ENCODE results near the gene TCF3. TPM values are rescaled to one million over a fixed set of nuclear protein-coding genes. Genes with fewer than 3 reads are reported as not detected.
A peak's percentile ranks its signal among the peaks of the same experiment; 100 is the strongest.

Gene TCF3
- total RNA-seq, 1 experiment from 2014 or later = 44.8 TPM

DNA sequence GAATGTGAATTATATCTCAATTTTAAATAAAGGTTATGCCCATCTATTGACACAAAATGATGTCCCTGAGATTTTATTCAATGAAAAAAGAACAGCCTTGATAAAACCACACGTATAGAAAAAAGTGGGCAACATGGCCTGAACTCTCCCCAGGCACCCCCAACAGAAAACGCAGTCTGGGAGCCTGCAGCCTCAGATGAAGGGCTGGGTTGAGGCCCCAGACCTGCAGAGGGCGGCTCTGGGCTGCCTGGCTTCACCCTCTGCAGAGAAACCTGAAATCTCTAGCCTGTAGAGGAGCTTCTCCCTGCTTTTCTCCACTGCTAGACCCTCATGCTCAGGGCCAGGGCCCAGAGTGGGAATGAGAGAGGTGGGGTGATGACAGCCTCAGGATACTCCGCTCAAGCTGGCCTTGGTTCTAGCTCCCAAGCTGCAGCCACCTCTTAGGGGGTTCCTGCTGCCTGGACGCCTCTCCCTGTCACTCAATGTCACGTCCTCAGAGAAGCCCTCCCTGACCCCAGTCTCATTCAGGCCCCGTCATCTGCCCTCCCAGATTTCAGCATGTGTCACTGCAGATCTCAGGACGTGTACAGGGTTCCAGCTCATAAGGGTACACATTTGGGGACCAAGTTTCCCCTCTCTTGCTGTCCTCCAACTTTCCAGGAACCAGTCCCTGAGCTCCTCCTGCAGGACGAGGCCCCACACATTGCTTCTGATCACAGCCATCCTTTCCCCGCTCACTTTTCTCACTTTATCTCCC, 61.6 kb downstream of the TCF3 start:
- DNase-seq (ENCODE audit: extremely low read depth, low read depth) = no peak

DNA sequence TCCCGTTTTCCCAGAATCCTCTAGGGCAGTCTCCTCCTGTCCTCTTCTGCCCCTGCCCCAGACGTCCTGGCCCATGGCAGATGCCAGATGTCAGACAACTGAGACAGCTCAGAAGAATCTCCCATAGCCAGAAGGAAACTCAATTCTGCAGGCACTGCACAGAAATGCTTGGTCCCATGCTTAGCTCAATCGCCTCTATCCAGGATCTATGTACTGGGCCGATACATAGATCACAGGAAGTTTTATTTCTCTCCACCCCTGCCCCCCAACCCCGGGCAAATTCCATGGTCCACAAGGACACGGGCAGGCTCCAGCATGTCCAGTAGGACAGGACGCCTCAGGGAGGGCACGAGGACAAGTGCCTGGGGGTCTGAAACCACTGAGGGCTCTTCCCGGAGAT, 64.5 kb downstream of the TCF3 start:
- DNase-seq (ENCODE audit: extremely low read depth, low read depth) = no peak

DNA sequence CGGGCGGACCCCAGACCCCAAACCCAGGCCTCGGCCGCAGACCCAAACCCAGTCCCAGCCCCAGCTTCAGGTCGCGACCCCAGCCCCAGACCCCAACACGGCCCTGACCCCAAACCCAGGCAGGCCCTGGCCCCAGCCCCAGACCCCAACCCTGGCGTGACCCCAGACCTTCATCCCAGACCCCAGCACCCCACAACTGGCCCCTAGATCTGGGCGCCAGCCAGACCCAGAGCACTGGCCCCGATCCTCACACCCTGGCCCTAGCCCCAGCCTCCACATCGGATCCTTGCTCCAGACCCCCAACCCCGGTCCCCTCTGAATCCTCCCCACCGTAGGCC, 67.2 kb downstream of the TCF3 start:
- DNase-seq (ENCODE audit: extremely low read depth, low read depth) = no peak

DNA sequence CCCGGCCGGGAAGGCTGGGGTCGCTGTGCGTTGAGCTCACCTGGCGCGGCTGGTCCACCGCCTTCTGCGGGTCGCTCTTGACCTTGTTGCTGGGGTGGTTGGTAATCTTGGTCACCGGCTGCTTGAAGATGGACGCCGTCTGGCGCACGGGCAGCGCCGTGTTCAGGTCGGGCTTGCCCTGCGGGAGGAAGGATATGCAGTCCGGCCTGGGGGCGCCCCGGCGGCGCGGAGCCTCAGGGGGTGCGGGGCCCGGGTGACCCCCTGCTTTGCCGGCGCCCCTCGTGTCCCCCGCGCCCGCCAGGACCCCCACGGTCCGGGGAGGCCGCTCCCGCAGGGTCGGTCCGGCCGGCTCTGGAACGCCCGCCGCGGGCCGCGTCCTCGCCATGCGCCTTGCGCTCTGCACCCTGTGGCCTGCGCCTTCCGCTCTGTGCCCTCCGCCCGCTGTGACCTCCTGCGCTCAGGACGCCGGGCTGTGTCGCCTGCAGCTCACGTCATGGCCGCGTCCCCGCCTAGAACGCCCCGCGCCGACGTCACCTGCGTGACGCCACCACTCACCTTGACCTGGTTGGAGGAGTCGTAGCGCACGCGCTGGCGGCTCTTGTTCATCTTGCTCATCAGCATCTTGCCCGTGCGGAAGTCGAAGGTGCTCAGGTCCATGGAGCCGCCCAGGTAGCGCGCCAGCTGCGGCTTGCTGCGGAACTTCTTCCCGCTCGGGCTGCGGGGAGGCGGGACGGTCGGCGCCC, 67.7 kb downstream of the TCF3 start:
- no peak for DNase-seq (ENCODE audit: extremely low read depth, low read depth)

DNA sequence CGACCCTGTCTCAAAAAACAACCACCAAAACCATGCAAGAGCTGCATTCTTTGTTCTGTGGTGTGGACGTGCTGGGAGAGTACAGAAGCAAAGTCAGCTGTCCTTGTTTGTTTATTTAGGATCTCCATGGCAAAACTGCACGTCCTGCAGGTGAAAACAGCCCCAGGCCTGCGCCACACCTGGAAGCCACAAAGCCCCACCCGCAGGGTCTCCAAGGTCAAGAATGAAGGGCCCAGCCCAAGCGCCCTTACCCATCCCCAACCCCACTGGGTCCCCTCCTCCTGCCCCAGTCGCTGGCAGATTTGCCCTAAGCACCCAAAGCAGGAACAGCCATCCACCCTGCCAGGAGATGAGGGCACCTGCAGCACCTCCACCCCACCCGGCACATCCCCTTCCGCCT, 70.2 kb downstream of the TCF3 start:
- DNase-seq (ENCODE audit: extremely low read depth, low read depth) = no peak

DNA sequence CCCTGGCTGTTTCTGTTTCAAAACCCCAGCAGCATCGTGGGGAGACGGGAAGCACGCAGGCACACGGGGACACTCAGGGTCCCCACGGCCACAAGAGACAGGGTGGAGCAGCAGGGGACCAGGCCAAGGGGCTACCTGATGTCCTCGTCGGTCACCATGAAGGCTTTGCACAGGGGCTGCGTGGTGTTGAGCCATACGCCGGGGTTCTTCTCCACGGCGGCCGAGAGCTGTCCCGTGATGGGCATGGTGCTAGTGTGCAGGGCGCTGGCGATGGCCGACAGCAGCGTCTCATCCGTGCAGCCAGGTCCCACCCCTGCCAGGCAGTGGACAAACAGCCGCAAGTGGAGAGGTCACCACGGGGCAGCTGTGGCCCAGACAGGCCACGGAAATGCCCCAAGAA, 71.5 kb downstream of the TCF3 start:
- DNase-seq (ENCODE audit: extremely low read depth, low read depth) = no peak

DNA sequence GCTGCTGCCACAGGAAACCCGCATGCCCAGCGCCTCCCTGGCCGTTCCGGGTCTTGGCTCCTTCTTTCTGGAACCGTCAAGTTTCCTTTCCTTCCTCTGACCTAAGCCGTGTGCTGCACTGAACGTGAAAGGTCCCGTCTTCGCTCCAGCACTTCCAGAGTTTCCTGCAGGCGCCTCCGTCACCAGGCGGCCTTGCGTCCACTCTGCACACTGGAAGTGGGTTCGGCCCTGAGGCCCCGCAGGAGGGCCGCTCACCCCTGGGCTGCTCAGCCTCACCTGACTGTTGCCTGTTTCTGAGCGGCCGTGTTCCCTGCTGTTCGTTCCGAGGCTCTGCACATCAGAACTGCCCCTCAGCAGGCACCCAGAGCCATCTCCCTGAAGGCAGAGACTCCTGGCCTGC, 72.0 kb downstream of the TCF3 start:
- DNase-seq (ENCODE audit: extremely low read depth, low read depth) = no peak

DNA sequence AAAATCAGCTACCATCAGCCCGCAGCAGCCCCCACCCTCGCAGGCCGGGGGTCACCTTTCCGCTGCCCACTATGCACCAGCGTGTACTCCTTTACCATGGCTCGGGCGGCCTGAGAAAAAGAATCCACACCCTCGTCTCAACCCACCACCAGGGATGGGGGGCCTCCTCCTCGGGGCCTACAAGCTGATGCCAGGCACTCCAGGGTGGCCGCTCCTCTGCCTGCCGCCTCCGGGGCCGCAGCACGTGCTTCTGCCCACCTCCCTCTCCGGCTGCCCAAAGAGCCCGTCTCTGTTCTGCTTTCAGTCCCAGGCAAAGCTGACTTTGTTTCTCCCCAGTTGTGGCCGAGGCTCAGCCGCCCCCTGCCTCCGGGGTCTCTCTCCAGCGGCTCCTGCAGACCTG, 73.2 kb downstream of the TCF3 start:
- no peak for DNase-seq (ENCODE audit: extremely low read depth, low read depth)

DNA sequence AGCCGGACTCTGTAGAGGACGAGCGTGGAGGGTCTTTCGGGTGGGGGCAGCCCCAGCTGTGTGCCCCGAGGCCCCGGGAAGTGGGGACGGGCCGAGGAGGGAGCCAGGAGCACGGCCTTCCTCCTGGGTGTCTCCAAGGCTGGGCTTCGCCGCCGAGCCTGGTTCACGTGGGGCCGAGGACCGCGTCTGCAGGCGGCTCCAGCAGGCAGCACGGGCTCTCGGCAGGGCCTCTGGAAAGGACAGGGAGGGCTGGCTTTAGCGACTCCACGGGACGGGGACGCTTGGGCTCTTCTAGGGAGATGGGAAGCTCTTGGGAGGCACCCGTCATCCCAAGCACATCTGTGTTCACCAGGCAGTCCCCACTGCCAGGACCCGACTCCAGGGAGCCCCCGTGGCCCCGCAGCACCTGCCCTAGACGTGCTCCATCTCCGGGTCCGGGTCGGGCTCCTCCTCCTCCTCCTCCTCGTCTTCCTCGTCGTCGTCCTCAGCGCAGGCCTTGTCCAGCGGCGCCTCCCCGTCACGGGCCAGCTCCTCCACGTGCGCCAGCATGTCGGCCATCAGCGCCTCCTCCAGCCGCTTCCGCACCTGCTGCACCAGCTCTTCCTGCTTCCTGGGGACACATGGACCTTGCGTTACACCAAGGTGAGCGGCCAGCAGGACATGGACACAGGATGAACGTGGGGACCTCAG, 74.3 kb downstream of the TCF3 start:
- no peak for DNase-seq (ENCODE audit: extremely low read depth, low read depth)

DNA sequence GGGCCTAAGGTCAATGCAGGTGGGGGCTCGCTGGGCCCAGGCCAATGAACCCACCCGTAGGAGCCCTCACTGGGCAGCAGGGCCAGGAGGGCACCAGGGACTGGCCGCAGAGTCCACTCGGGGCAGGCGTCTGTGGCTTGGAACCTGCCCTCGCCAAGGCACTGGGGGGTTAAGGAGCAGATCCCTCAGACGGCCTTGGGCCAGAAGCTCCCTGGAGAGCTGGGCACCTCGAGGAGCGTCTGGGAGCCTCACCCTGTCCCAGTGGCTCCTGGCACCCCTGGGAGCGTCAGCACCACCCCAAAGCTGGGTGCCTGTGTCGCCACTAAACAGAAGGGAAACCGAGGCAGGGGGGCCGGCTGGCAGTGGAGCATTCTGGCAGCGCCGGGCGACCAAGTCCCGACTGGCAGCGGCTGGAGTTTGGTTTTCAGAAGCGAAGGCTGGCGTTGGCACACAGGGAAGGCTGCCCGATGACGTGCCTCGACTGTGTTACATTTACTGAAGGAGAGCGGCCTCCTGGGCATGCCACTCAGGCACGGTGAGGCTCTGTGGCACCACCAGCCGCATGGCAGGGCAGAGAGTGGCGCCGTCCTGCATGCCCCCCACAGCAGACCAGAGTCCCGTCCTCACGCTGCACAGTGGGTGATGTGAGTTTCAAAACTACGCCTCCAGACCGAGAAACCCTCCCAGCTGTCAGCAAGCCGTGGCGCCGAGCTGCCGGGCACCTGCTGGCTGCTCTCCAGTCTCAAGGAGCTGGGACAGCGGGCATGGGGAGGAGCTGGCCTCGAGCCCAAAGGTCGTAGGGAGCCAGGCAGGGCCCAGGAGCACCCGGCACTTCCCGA, 75.1 kb downstream of the TCF3 start:
- DNase-seq (ENCODE audit: extremely low read depth, low read depth) = no peak

DNA sequence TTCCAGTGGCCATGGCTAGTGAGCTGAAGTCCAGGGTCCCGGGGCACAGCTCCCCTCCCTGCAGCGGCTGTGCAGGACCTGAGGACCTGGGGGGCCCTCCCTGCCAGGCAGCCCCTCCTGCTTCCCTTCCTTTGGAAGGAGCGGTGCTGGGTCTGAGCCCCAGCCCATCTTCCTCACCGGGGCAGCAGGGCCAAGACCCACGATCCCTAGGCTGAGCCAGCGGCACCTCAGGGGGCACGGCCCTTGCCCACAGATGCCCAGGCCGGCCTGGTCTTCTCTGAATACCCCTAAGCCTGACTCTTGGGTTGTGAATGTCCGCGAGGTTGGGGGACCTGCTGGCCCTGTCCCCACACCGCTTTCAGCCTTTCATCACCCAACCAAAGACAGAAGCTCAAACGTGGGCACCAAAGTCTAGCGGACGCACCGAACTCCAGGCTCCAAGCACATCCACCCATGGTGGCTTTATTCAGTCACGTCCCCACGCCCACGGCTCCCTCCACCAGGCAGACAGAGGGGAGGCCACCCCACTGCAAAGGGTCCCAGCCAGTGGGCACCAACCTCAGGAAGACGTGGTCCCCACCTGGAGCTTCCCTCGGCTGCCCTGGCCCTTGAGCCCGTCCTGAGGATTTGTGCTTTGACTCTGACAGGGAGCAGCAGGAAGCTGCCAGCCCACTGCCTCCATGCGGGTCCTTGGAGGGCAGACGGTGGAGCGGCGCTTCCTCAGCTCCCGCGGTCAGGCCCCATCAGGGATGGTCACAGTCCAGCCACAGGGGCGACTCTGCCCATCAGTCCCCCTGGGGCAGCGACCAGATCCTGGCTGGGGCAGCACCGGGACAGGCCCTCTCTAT, 75.9 kb downstream of the TCF3 start:
- DNase-seq (ENCODE audit: extremely low read depth, low read depth) = no peak

DNA sequence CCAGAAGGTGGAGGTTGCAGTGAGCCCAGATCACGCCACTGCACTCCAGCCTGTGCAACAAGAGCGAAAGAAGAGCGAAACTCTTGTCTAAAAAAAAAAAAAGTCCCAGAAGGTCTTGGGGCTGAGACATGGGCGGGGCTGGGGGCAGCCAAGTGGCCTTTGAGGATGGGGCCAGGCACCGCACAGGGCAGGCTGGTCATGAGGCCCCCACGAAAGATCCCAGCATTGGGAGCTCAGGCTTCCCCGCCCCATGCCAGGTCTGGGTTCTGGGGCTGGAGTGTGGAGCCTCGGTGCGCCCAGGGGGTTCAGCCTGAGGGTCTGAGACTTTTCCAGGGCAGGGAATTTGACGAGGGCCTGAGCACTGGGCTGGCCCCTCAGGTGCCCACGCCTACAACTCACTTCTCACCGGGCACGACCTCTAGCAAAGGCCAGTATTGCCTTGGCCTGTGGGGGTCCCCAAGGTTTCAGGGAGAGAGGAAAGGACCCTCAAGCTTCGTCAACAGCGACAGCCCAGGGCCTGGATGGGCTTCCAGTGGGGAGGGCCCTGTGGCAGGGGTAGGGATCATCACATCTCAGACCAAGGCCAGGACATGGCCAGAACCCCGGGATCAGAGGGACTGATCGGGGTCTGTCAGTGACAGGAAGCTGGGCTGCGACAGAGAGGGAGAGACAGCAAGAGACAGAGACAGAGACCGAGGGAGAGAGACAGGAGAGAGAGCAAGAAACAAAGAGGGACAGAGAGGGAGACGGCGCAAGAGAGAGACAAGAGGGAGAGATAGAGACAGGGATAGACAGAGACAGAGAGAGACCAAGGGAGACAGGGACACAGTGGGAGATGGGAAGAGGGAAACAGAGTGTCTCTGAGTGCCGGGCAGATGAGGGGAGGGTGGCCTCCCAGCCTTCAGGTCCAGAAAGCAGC, 76.8 kb downstream of the TCF3 start:
- DNase-seq (ENCODE audit: extremely low read depth, low read depth) = no peak

DNA sequence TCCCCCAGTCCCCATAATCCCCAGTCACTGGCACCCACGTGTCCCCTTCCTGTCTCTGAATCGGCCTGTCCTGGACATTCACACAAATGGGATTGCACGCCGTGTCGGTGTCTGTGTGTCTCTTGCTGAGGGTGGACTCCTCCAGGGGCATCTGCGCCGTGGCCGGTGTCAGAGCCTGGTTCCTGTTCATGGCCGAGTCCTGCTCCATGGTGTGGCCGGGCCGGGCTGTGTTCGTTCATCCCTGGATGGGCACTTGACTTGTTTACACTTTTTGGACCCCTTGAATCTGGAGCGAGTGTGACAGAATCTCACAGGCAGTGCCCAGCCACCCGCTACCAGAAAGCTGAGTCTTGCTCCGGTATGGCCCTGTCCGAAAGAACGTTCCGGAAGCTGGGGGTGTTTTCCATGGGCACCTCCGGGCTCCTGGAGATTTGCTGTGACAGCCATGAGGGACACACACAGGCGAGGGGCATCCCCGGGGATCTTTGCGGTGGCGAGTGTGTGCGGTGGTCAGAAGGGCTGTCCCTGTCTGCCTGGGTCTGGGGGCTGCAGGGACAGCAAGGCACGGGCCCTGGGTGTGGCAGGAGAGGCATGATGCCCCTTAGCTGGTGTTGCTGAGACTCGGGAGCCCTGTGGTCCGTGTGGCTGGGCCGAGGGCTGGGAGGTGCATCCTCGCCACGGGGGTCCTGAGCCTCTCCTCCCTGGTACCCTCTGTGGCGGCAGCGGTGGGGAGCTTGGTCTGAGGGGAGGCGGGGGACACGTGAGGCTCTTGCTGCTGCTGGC, 77.9 kb downstream of the TCF3 start:
- DNase-seq (ENCODE audit: extremely low read depth, low read depth) = no peak

DNA sequence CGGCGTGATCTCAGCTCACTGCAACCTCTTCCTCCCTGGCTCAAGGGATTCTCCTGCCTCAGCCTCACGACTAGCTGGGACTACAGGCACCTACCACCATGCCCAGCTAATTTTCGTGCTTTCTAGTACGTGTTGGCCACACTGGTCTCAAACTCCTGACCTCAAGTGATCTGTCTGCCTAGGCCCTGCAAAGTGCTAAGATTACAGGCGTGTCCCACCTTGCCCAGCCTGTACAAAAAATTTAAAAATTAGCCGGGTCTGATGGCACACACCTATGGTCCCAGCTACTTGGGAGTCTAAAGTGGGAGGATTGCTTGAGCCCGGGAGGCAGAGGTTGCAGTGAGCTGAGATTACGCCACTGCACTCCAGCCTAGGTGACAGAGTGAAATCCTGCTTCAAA, 79.6 kb downstream of the TCF3 start:
- DNase-seq (ENCODE audit: extremely low read depth, low read depth) = no peak

DNA sequence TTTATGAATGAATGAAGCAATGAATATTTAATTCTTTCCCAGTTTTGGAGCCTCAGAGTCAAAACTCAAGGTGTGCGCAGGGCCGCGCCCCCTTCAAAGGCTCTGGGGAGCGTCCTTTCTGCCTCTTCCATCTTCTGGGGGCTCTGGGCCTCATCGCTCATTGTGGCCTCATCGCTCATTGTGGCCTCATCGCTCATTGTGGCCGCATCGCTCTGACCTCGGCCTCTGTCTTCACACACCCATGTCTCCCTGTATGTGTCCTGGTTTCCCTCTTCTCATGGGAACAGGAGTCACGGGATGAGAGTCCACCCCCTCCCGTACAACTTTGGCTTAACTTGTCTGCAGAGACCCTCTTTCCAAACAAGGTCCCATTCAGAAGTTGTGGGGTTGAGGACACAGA, 81.1 kb downstream of the TCF3 start:
- no peak for DNase-seq (ENCODE audit: extremely low read depth, low read depth)

DNA sequence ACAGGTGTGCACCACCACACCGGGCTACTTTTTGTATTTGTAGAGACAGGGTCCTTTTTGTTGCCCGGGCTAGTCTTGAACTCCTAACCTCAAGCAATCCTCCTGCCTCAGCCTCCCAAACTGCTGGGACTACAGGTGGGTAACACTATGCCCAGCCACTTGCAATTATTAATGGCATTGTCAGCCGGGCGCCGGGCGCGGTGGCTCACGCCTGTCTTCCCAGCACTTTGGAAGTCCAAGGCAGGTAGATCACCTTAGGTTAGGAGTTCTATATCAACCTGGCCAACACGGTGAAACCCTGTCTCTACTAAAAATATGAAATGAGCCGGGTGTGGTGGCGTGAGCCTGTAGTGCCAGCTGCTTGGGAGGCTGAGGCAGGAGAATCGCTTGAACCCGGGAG, 81.6 kb downstream of the TCF3 start:
- DNase-seq (ENCODE audit: extremely low read depth, low read depth) = no peak

DNA sequence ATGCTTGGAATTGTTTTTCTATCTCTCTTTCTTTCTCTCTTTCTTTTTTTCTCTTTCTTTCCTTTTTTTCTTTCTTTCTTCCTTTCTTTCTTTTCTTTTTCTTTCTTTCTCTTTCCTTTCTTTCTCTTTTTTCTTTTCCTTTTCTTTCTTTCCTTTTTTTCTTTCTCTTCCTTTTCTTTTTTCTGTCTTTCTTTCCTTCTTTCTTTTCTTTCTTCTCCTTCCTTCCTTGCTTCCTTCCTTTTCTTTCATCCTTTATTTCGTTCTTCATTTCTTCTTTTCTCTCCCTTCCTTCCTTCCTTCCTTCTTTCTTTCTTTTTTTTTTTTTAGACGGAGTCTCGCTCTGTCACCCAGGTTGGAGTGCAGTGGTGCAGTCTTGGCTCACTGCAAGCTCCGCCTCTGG, 82.4 kb downstream of the TCF3 start:
- no peak for DNase-seq (ENCODE audit: extremely low read depth, low read depth)

DNA sequence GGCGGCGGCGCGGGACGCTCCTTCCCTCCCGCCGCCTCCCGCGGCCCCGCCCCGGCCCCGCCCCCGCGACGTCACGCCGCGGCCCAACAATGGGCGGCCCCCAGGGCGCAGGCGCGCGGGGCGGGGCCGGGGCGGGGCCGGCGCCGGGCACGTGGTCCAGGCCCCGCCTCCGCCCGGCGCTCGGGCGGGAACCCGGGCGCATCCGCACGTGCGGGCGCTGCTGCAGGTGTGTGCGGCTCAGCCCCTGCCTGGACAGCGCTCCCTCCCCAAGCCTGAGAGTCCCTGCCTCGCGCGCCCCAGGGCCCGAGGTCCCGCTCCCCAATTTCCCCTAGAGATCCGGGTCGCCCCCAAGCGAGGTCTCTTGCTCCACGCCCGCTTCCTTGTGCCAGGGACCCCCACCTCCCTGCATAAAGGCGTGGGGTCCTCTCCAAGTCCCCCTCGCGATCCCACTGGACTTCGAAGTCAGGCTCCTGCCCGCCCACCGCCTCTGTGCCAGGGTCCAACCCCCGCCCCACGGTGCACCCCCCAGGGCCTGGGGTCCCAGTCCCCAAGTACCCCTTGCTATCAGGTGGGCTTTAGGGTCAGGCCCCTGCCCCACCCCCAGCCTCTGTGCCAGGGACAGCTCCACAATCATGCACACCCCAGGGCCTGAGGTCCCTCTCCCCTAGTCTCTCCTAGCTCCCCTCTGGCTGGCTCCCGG, 83.9 kb downstream of the TCF3 start, which contains the start of gene MEX3D:
Gene MEX3D, minus strand, starts transcription at position 6 of the 700 bp plus-strand sequence. CDS start 267 bp downstream, outside the sequence.
- peak; percentile 69 for DNase-seq (ENCODE audit: extremely low read depth, low read depth)

Measured in NCI-H460 (cell line).